Small intestine (tissue), 16 donors: ENCODE results near the gene PDE7B. TPM values are rescaled to one million over a fixed set of nuclear protein-coding genes. Genes with fewer than 3 reads are reported as not detected.

ENCODE experiments used
- DNase-seq, 2 donors: peaks; one replicate each; pipeline versions ENCODE4 v3.0.0 to v3.0.0-alpha.2; 2013
- FAIRE-seq: peaks from 2 replicates; lab custom pipeline; 2012; peaks lifted over from hg19 to GRCh38; lab: Jason Lieb, UNC
- H3K27ac ChIP-seq, 3 donors: one replicate each; pipeline ENCODE4 v1.5.1; 2013; ENCODE audit warnings: low read length in 2 of 3, mild to moderate bottlenecking in 2 of 3, control low read depth in 1 of 3, inconsistent platforms in 1 of 3, low read depth in 1 of 3, moderate library complexity in 1 of 3
- H3K27me3 ChIP-seq, 3 donors: one replicate each; pipeline ENCODE4 v1.6.1; 2013; ENCODE audit warnings: low read length in 3 of 3, inconsistent platforms in 1 of 3; ENCODE audit not compliant: control insufficient read depth in 3 of 3, insufficient read depth in 3 of 3
- H3K36me3 ChIP-seq, 3 donors: one replicate each; pipeline ENCODE4 v1.6.1; 2013; ENCODE audit warnings: low read length in 3 of 3, inconsistent platforms in 1 of 3, low read depth in 1 of 3, mild to moderate bottlenecking in 1 of 3, moderate library complexity in 1 of 3; ENCODE audit not compliant: control insufficient read depth in 3 of 3, insufficient read depth in 2 of 3
- H3K4me1 ChIP-seq, 3 donors: one replicate each; pipeline ENCODE4 v1.6.1; 2013; ENCODE audit warnings: low read length in 2 of 3, inconsistent platforms in 1 of 3, low read depth in 1 of 3, mild to moderate bottlenecking in 1 of 3, moderate library complexity in 1 of 3; ENCODE audit not compliant: control insufficient read depth in 3 of 3, insufficient read depth in 2 of 3
- H3K4me3 ChIP-seq, 3 donors: one replicate each; pipeline ENCODE4 v1.5.1; 2013; ENCODE audit warnings: low read length in 3 of 3, control low read depth in 1 of 3, inconsistent platforms in 1 of 3, low read depth in 1 of 3, mild to moderate bottlenecking in 1 of 3, moderate library complexity in 1 of 3
- H3K9me3 ChIP-seq, 2 donors: one replicate each; pipeline ENCODE4 v1.6.1; 2013; ENCODE audit warnings: low read depth in 1 of 2, low read length in 1 of 2; ENCODE audit not compliant: control insufficient read depth in 2 of 2, insufficient read depth in 1 of 2
- WGBS, 3 donors: extraction: QIAGEN DNeasy Blood & Tissue Kit; methylation state at CpG; one replicate each; pipeline ENCODE4 v1.1.7; 2013; 5-methylcytosine and 5-hydroxymethylcytosine counted together
- long read RNA-seq, 10 donors: transcript quantifications; one replicate each; lab custom pipeline, GENCODE V29; 2026
- polyA plus RNA-seq, 4 donors: library from polyadenylated mRNA; stranded (reverse) in 3 of 4; unstranded in 1 of 4; fragments of 200-250 nt in 3 of 4; fragments of 120-200 nt in 1 of 4; gene quantifications; one replicate each; pipeline versions ENCODE4 v1.2.1 to v1.2.3, GENCODE V29; 2013
- donor health status: healthy with polysubstance abuse.
- donor health status: control.
- donor health status: control.
- donor health status: Bipolar disorder and iron deficiency.
- donor health status: healthy.

The PDE7B gene
- 1 to 10 TPM in 2 of 4 donors, under 1 TPM in 2; 0.22 to 1.4 (median 0.82) TPM for polyA plus RNA-seq
- long read RNA-seq, donor 1: 0 reads
- long read RNA-seq, donor 2: 0 reads
- long read RNA-seq, donor 3: 0 reads
- long read RNA-seq, donor 4: 0 reads
- long read RNA-seq, donor 5: 0 reads
- long read RNA-seq, donor 6: 0 reads
- long read RNA-seq, donor 7, full-length matches to known transcripts: 1 of 1 reads
- long read RNA-seq, donor 7, partial matches to known transcripts: 0 of 1 reads
- long read RNA-seq, donor 7, other reads (novel, unspliced or antisense): 0 of 1 reads
- long read RNA-seq, donor 8: 0 reads
- long read RNA-seq, donor 9: 0 reads
- long read RNA-seq, donor 10, full-length matches to known transcripts: 1 of 1 reads
- long read RNA-seq, donor 10, partial matches to known transcripts: 0 of 1 reads
- long read RNA-seq, donor 10, other reads (novel, unspliced or antisense): 0 of 1 reads

DNA sequence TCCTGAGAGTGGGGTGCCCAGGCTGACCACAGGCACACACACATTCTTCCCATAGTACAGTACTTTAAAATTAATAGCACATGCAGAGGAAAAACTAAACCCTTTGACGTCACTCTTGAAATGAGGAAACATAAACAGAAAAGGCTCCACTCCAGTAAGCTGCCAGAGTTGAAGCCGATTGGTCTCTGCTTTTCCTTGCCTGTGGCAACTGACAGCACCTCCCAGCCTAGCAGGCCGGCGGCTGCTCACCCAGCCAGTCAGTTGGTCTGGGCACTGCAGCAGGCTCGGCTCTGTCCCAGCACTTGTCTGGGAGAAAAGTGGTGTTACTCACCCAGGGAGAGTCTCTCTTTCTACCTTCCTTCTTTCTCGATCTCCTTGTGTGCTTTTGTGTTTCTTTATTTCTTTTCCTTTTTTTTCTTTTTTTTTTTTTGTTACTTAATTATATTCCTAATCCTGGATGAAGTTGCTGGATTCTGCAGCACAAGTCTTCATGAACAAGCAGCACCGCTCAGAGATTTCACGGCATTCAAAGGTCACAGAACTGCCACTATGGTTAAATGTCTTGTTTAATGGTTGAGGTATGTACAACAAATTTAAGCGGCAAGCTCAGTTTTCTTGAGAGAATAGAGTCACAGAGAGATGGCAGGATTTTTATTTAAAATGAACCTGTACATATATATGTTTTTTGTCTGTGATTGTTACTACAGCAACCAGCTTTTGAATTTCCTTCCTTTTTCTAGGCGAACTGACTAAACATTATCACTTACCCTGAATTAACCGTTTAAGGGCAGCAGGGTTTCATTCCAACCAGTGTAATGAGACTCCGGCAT lies at the start of gene PDE7B:
TSS of gene PDE7B (plus strand) at position 260 of the 830 bp plus-strand sequence.
- FAIRE-seq (peak; percentile 15), DNase-seq (peak; percentile 56 to 81)
- H3K9me3 ChIP-seq: no peaks in the 10 kb centered on the region
- H3K27ac ChIP-seq: peak within 1 kb of the TSS in 2 of 3 donors; percentile 46 to 88
- 3 to 7% (median 5%) methylated on average over 12 of the region's 12 CpGs for WGBS, 3 donors
- H3K36me3 ChIP-seq: no peaks in the 10 kb centered on the region
- no peaks in the 10 kb centered on the region for H3K4me1 ChIP-seq
- no peaks in the 10 kb centered on the region for H3K27me3 ChIP-seq
- H3K4me3 ChIP-seq: peak within 1 kb of the TSS; percentile 13 to 28 (median 17)

DNA sequence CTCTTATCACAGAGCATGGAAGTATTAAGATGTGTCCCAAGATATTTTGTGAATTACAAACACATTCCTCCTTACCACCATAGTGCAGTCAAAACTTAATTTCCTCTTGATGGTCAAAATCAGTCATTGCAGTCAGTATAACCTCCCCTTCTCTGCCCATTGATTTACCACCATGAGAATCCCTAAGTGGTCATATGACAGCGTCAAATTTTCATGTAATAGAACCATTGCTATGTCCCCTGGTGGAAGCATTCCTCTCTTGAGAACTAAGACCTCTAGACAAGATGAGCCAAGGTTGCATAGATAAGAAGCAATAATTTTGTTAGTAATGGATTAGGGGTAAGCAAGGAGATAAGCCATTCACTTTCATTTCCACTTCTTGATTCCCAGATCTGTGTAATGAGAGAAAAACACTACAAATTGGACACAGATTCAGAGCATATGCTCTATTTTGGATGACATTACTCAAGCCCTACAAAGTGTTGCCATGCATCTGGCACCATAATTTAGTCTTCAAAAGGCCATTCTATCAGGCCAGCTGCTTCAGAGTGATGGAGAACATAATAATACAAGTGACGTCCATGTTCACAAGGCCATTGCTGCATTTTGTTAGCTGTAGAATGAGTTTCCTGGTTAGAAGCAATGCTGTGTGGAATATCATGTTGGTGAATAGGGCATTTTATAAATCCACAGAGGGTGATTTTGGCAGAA lies 49.6 kb upstream of the PDE7B start:
- no peak for DNase-seq
- FAIRE-seq: no peak
- 90 to 98% (median 95%) methylated on average over 2 of the region's 2 CpGs for WGBS, 3 donors

DNA sequence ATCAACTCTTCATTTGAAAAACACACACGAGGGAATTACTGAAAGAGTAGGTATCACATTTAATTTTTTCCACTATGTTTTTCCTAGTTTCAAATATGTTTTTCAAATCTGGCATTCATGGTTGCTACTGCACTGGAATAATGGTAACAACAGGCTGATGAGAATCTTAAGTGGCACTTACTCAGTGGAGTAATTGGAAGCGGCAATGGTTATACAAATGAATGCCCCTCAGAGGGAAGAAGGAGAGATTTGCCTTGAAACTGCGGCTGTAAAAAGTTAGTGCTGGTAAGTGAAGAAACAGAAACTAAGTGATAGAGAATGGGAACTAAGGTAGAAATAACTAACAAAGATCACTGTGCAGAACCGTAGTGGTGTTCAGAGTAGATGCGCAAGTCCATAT lies 41.0 kb upstream of the PDE7B start:
- WGBS, 3 donors: 78 to 85% (median 81%) methylated on average over 5 of the region's 5 CpGs
- no peak overlapping the region for H3K4me3 ChIP-seq
- FAIRE-seq (no peak), DNase-seq (no peak)
- H3K27me3 ChIP-seq: no peaks in the 10 kb centered on the region
- H3K27ac ChIP-seq: no peak overlapping the region
- H3K4me1 ChIP-seq: peaks cover 0 to 3% (median 2%) of the 10 kb centered on the region in 3 donors
- peaks cover 0 to 4% of the 10 kb centered on the region in 2 donors for H3K9me3 ChIP-seq
- H3K36me3 ChIP-seq: no peaks in the 10 kb centered on the region

More for the DNA sequence above, 49.6 kb upstream of the PDE7B start:
- Histone ChIP-seq H3K27ac (no peak overlapping the region), H3K36me3 (no peaks in the 10 kb centered on the region), H3K9me3 (no peaks in the 10 kb centered on the region), H3K4me1 (no peaks in the 10 kb centered on the region), H3K4me3 (no peak overlapping the region), H3K27me3 (no peaks in the 10 kb centered on the region)

GRCh38 chr6:135811170-135811569 lies 40.3 kb upstream of the PDE7B start:
- DNase-seq: no peak
- Histone ChIP-seq H3K4me3 (no peak overlapping the region), H3K36me3 (no peaks in the 10 kb centered on the region), H3K9me3 (peaks cover 0 to 4% of the 10 kb centered on the region in 2 donors), H3K4me1 (peaks cover 0 to 3% (median 2%) of the 10 kb centered on the region in 3 donors), H3K27ac (no peak overlapping the region), H3K27me3 (no peaks in the 10 kb centered on the region)
- no peak for FAIRE-seq
- 74 to 83% (median 83%) methylated on average over 2 of the region's 2 CpGs for WGBS, 3 donors

- DNase-seq (no peak), FAIRE-seq (no peak)
- no peaks in the 10 kb centered on the region for H3K27me3 ChIP-seq
- no peak overlapping the region for H3K27ac ChIP-seq
- no peak overlapping the region for H3K4me3 ChIP-seq
- 83 to 88% (median 87%) methylated on average over 8 of the region's 8 CpGs for WGBS, 3 donors
- H3K9me3 ChIP-seq: peaks cover 0 to 4% of the 10 kb centered on the region in 2 donors
- H3K4me1 ChIP-seq: peaks cover 0 to 3% (median 2%) of the 10 kb centered on the region in 3 donors
- no peaks in the 10 kb centered on the region for H3K36me3 ChIP-seq
These were observed 39.6 kb upstream of the PDE7B start for GRCh38 chr6:135811644-135812526.

- Histone ChIP-seq H3K9me3 (peaks cover 0 to 4% of the 10 kb centered on the region in 2 donors), H3K27ac (no peak overlapping the region), H3K4me1 (peaks cover 0 to 3% (median 2%) of the 10 kb centered on the region in 3 donors), H3K36me3 (no peaks in the 10 kb centered on the region), H3K27me3 (no peaks in the 10 kb centered on the region), H3K4me3 (no peak overlapping the region)
- WGBS, 3 donors: 77 to 92% (median 86%) methylated on average over 6 of the region's 6 CpGs
- no peak for FAIRE-seq
- DNase-seq: no peak
These were observed 38.1 kb upstream of the PDE7B start for GRCh38 chr6:135813401-135813800.

- Histone ChIP-seq H3K4me3 (no peak overlapping the region), H3K27me3 (no peaks in the 10 kb centered on the region), H3K4me1 (peaks cover 0 to 3% (median 2%) of the 10 kb centered on the region in 3 donors), H3K9me3 (peaks cover 0 to 4% of the 10 kb centered on the region in 2 donors), H3K36me3 (no peaks in the 10 kb centered on the region), H3K27ac (no peak overlapping the region)
- FAIRE-seq (no peak), DNase-seq (peak; percentile 63 to 86)
- WGBS, 3 donors: 30 to 68% (median 40%) methylated on average over 4 of the region's 4 CpGs
These were observed 37.5 kb upstream of the PDE7B start for GRCh38 chr6:135814043-135814442.
